ENCODE data around the gene SUSD1. TPM values are rescaled to one million over a fixed set of nuclear protein-coding genes. Genes with fewer than 3 reads are reported as not detected.
A peak's percentile ranks its signal among the peaks of the same experiment; 100 is the strongest.

The SUSD1 gene
- total RNA-seq, 1 experiment from 2014 or later: 15.3 TPM

DNA sequence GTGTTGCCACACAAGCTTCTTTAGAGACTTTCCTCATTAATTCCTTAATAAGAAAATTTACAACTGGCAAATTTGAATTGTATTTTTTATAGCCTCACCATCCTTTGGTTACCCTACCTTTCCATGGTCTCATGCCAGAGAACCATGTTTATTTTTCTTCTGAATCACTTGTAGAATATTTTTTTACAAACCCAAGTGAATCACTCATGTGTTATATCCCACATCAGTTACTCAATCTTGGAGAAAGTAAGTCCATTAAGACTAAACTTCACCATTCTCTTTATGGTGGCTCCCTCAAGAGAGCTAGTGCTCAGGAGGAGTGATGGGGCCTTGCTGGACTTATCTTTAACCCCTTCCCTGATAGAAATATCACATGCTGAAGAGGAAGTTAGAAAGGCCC is 128.9 kb downstream of the SUSD1 start:
- no peak for ATAC-seq
- in situ Hi-C loops (cut with HindIII; ENCODE audit: low pct_unique_long_range_greater_than_20kb, low sequenced_read_pairs): no loop called here
- POLR2A ChIA-PET: no interaction called here
- Histone ChIP-seq H3K4me1 (ENCODE audit: control insufficient read depth, insufficient read depth, low read length) (peaks cover 22% of the 10 kb centered on the region), H3K9me3 (ENCODE audit: control insufficient read depth, insufficient read depth, low read depth, low read length) (peaks cover 4% of the 10 kb centered on the region; the same call in 1 of the 2 replicates), H3K36me3 (ENCODE audit: control insufficient read depth, insufficient read depth, low read length) (no peaks in the 10 kb centered on the region), H3K27me3 (ENCODE audit: control insufficient read depth, insufficient read depth, low read length) (no peaks in the 10 kb centered on the region), H3K27ac (ENCODE audit: low read length) (peak overlapping the region; percentile 74; the same call in 1 of the 2 replicates), H3K4me3 (ENCODE audit: low read depth in 2 of 2, low read length in 2 of 2) (no peak overlapping the region)
- no peak for DNase-seq (ENCODE audit: low read depth, low spot score)
- intact Hi-C loops (cut with micrococcal nuclease; ENCODE audit: unreplicated experiment): no loop called here
- TF ChIP-seq, protein P1, sequence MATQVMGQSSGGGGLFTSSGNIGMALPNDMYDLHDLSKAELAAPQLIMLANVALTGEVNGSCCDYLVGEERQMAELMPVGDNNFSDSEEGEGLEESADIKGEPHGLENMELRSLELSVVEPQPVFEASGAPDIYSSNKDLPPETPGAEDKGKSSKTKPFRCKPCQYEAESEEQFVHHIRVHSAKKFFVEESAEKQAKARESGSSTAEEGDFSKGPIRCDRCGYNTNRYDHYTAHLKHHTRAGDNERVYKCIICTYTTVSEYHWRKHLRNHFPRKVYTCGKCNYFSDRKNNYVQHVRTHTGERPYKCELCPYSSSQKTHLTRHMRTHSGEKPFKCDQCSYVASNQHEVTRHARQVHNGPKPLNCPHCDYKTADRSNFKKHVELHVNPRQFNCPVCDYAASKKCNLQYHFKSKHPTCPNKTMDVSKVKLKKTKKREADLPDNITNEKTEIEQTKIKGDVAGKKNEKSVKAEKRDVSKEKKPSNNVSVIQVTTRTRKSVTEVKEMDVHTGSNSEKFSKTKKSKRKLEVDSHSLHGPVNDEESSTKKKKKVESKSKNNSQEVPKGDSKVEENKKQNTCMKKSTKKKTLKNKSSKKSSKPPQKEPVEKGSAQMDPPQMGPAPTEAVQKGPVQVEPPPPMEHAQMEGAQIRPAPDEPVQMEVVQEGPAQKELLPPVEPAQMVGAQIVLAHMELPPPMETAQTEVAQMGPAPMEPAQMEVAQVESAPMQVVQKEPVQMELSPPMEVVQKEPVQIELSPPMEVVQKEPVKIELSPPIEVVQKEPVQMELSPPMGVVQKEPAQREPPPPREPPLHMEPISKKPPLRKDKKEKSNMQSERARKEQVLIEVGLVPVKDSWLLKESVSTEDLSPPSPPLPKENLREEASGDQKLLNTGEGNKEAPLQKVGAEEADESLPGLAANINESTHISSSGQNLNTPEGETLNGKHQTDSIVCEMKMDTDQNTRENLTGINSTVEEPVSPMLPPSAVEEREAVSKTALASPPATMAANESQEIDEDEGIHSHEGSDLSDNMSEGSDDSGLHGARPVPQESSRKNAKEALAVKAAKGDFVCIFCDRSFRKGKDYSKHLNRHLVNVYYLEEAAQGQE (IDR thresholded peaks at IDR 0.05; ENCODE audit: insufficient read depth in 1 of 2, low read depth in 2 of 2, low read length in 1 of 2): no peak
- TF ChIP-seq TCF7L2 (IDR thresholded peaks at IDR 0.05; ENCODE audit: low read depth, low read length) (no peak), SIN3A (IDR thresholded peaks at IDR 0.05; ENCODE audit: borderline replicate concordance, insufficient read depth, low read depth, low read length) (no peak), POLR2AphosphoS5 (IDR thresholded peaks at IDR 0.05; ENCODE audit: low read depth, low read length) (no peak)
- TF ChIP-seq, protein P2, sequence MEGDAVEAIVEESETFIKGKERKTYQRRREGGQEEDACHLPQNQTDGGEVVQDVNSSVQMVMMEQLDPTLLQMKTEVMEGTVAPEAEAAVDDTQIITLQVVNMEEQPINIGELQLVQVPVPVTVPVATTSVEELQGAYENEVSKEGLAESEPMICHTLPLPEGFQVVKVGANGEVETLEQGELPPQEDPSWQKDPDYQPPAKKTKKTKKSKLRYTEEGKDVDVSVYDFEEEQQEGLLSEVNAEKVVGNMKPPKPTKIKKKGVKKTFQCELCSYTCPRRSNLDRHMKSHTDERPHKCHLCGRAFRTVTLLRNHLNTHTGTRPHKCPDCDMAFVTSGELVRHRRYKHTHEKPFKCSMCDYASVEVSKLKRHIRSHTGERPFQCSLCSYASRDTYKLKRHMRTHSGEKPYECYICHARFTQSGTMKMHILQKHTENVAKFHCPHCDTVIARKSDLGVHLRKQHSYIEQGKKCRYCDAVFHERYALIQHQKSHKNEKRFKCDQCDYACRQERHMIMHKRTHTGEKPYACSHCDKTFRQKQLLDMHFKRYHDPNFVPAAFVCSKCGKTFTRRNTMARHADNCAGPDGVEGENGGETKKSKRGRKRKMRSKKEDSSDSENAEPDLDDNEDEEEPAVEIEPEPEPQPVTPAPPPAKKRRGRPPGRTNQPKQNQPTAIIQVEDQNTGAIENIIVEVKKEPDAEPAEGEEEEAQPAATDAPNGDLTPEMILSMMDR (IDR thresholded peaks at IDR 0.05): no peak
- BruUV-seq (replicated peaks): no TSS peak
- CTCF ChIA-PET: no interaction called here

GRCh38 chr9:112044881-112045280 is 130.2 kb downstream of the SUSD1 start:
- H3K4me3 ChIP-seq (ENCODE audit: low read depth in 2 of 2, low read length in 2 of 2): no peak overlapping the region
- CTCF ChIA-PET: no interaction called here
- no peaks in the 10 kb centered on the region for H3K36me3 ChIP-seq (ENCODE audit: control insufficient read depth, insufficient read depth, low read length)
- no peak for ATAC-seq
- peak overlapping the region; percentile 91; the same call in 1 of the 2 replicates for H3K27ac ChIP-seq (ENCODE audit: low read length)
- no TSS peak for BruUV-seq (replicated peaks)
- POLR2A ChIA-PET: no interaction called here
- TF ChIP-seq TCF7L2 (IDR thresholded peaks at IDR 0.05; ENCODE audit: low read depth, low read length): no peak
- TF ChIP-seq, protein P2 (IDR thresholded peaks at IDR 0.05): no peak
- no peak for TF ChIP-seq SIN3A (IDR thresholded peaks at IDR 0.05; ENCODE audit: borderline replicate concordance, insufficient read depth, low read depth, low read length)
- TF ChIP-seq POLR2AphosphoS5 (IDR thresholded peaks at IDR 0.05; ENCODE audit: low read depth, low read length): no peak
- TF ChIP-seq, protein P1 (IDR thresholded peaks at IDR 0.05; ENCODE audit: insufficient read depth in 1 of 2, low read depth in 2 of 2, low read length in 1 of 2): no peak
- peaks cover 4% of the 10 kb centered on the region; the same call in 1 of the 2 replicates for H3K9me3 ChIP-seq (ENCODE audit: control insufficient read depth, insufficient read depth, low read depth, low read length)
- no peaks in the 10 kb centered on the region for H3K27me3 ChIP-seq (ENCODE audit: control insufficient read depth, insufficient read depth, low read length)
- intact Hi-C loops (cut with micrococcal nuclease; ENCODE audit: unreplicated experiment): no loop called here
- in situ Hi-C loops (cut with HindIII; ENCODE audit: low pct_unique_long_range_greater_than_20kb, low sequenced_read_pairs): no loop called here
- no peak for DNase-seq (ENCODE audit: low read depth, low spot score)
- peaks cover 12% of the 10 kb centered on the region for H3K4me1 ChIP-seq (ENCODE audit: control insufficient read depth, insufficient read depth, low read length)
